Liver (tissue), 9 donors: ENCODE results near the gene FRMPD4. TPM values are rescaled to one million over a fixed set of nuclear protein-coding genes. Genes with fewer than 3 reads are reported as not detected.

Source experiments
- DNase-seq: peaks from one replicate; pipeline ENCODE4 v3.0.0-alpha.2; 2017; ENCODE audit warnings: low spot score
- H3K27ac ChIP-seq, 2 donors: one replicate each; pipeline ENCODE4 v1.7.0; 2013; ENCODE audit warnings: inconsistent platforms in 2 of 2, low read length in 2 of 2, control low read depth in 1 of 2, low read depth in 1 of 2, mild to moderate bottlenecking in 1 of 2
- H3K27me3 ChIP-seq, 4 donors: one replicate each; pipeline versions ENCODE4 v1.6.1 to v1.7.0; 2013; ENCODE audit warnings: low read length in 3 of 4, inconsistent platforms in 1 of 4, mild to moderate bottlenecking in 1 of 4, moderate library complexity in 1 of 4; ENCODE audit not compliant: control insufficient read depth in 4 of 4, insufficient read depth in 4 of 4
- H3K36me3 ChIP-seq, 4 donors: one replicate each; pipeline versions ENCODE4 v1.6.1 to v1.7.0; 2013; ENCODE audit warnings: low read length in 3 of 4, mild to moderate bottlenecking in 3 of 4, low read depth in 1 of 4, moderate library complexity in 1 of 4; ENCODE audit not compliant: control insufficient read depth in 4 of 4, insufficient read depth in 3 of 4
- H3K4me1 ChIP-seq, 4 donors: one replicate each; pipeline versions ENCODE4 v1.6.1 to v1.7.0; 2013; ENCODE audit warnings: low read length in 3 of 4, mild to moderate bottlenecking in 3 of 4, moderate library complexity in 1 of 4; ENCODE audit not compliant: control insufficient read depth in 4 of 4, insufficient read depth in 4 of 4
- H3K4me3 ChIP-seq, 3 donors: one replicate each; pipeline versions ENCODE4 v1.6.1 to v1.7.0; 2013; ENCODE audit warnings: low read length in 3 of 3, control low read depth in 1 of 3, low read depth in 1 of 3, mild to moderate bottlenecking in 1 of 3
- H3K9ac ChIP-seq, 2 donors: one replicate each; pipeline ENCODE4 v1.7.0; 2013; ENCODE audit warnings: low read length in 2 of 2, mild to moderate bottlenecking in 2 of 2, moderate library complexity in 2 of 2, control low read depth in 1 of 2, low read depth in 1 of 2
- H3K9me3 ChIP-seq, 4 donors: one replicate each; pipeline versions ENCODE4 v1.6.1 to v1.7.0; 2013; ENCODE audit warnings: low read length in 3 of 4; ENCODE audit not compliant: control insufficient read depth in 4 of 4
- EGR1 ChIP-seq, 2 donors: IDR thresholded peaks; 2 replicates each; pipeline ENCODE4 v1.6.1; 2016 to 2018; ENCODE audit warnings: antibody characterized with exemption in 2 of 2, low read depth in 2 of 2
- FOXA2 ChIP-seq: IDR thresholded peaks from 2 replicates; pipeline ENCODE4 v1.6.1; 2016; ENCODE audit warnings: antibody characterized with exemption
- GABPA ChIP-seq, 2 donors: IDR thresholded peaks in 1 of 2; conservative IDR thresholded peaks in 1 of 2; 2 replicates each; pipeline ENCODE4 v1.6.1; 2016; ENCODE audit warnings: antibody characterized with exemption in 2 of 2, mild to moderate bottlenecking in 1 of 2, moderate library complexity in 1 of 2
- HNF4A ChIP-seq, 2 donors: conservative IDR thresholded peaks; 2 replicates each; pipeline ENCODE4 v1.6.1; 2016; ENCODE audit warnings: antibody characterized with exemption in 2 of 2, mild to moderate bottlenecking in 2 of 2
- NR2F2 ChIP-seq: IDR thresholded peaks from 2 replicates; pipeline ENCODE4 v1.6.1; 2016; ENCODE audit warnings: antibody characterized with exemption
- RAD21 ChIP-seq, 2 donors: IDR thresholded peaks; 2 replicates each; pipeline ENCODE4 v1.6.1; 2016; ENCODE audit warnings: antibody characterized with exemption in 2 of 2, mild to moderate bottlenecking in 2 of 2
- RXRA ChIP-seq, 2 donors: IDR thresholded peaks; 2 replicates each; pipeline ENCODE4 v1.6.1; 2017 to 2018; ENCODE audit warnings: antibody characterized with exemption in 2 of 2, mild to moderate bottlenecking in 1 of 2
- SP1 ChIP-seq: IDR thresholded peaks from 2 replicates; pipeline ENCODE4 v1.6.1; 2018; ENCODE audit warnings: antibody characterized with exemption, mild to moderate bottlenecking
- YY1 ChIP-seq: IDR thresholded peaks from 2 replicates; pipeline ENCODE4 v1.6.1; 2016; ENCODE audit warnings: antibody characterized with exemption, mild to moderate bottlenecking
- WGBS: extraction: QIAGEN DNeasy Blood & Tissue Kit; methylation state at CpG from one replicate; pipeline ENCODE4 v1.1.7; 2013; 5-methylcytosine and 5-hydroxymethylcytosine counted together
- polyA plus RNA-seq, 2 donors: library from polyadenylated mRNA; stranded (reverse) in 1 of 2; unstranded in 1 of 2; fragments of 200-250 nt in 1 of 2; fragments of >200 nt in 1 of 2; fragmentation: Nextera tagmentation in 1 of 2; extraction: Ambion mirVana in 1 of 2; gene quantifications; one replicate each; pipeline versions ENCODE4 v1.2.1 to v1.2.3, GENCODE V29; 2013 to 2015
- total RNA-seq, 2 donors: library from RNA; depleted of rRNA; stranded (reverse); fragments of >200 nt; gene quantifications; one replicate each; pipeline ENCODE4 v1.2.3, GENCODE V29; 2014
- TF ChIP-seq, protein P1 (sequence below): IDR thresholded peaks from 2 replicates; pipeline ENCODE4 v1.6.1; 2016; ENCODE audit warnings: antibody characterized with exemption
- TF ChIP-seq, protein P2 (sequence below): IDR thresholded peaks from 2 replicates; pipeline ENCODE4 v1.6.1; 2016; ENCODE audit warnings: antibody characterized with exemption
- TF ChIP-seq, protein P3 (sequence below): IDR thresholded peaks from 2 replicates; pipeline ENCODE4 v1.6.1; 2016; ENCODE audit warnings: antibody characterized with exemption
- TF ChIP-seq, protein P4 (sequence below): fragments of 150-350 bp; IDR thresholded peaks from 2 replicates; pipeline ENCODE4 v1.5.1; 2017; ENCODE audit warnings: improper control_type of control experiment, low read depth, low read length; ENCODE audit not compliant: missing input control
- donor health status: healthy.
- donor health status: healthy.
- donor health status: healthy.
- donor health status: healthy.
- donor health status: healthy.

FRMPD4 gene
- total and polyA plus RNA-seq, 4 donors, result 0.01 to 0.08 (median 0.03) TPM; not detected in 1

DNA sequence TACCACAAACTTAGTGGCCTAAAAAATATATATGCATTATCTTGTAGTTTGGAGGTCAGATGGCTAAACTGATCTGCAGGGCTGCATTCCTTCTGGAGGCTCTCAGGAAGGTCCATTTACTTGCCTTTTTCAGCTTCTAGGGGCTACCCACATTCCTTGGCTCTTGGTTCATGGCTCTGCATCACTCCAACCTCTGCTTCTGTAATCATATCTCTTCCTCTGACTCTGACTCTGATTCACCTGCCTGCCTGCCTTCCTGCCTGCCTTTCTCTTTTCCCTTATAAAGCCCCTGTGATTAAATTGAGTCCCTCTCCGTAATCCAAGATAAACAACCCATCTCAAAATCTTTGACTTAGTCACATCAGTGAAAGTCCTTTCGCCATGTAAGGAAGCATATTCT, 25.0 kb upstream of the FRMPD4 start:
- Histone ChIP-seq H3K4me3 (no peak overlapping the region), H3K4me1 (no peaks in the 10 kb centered on the region), H3K9ac (no peak overlapping the region), H3K27ac (no peak overlapping the region), H3K36me3 (no peaks in the 10 kb centered on the region), H3K27me3 (no peaks in the 10 kb centered on the region), H3K9me3 (no peaks in the 10 kb centered on the region)
- TF ChIP-seq RXRA (IDR thresholded peaks at IDR 0.05), result no peak
- TF ChIP-seq, protein P1, sequence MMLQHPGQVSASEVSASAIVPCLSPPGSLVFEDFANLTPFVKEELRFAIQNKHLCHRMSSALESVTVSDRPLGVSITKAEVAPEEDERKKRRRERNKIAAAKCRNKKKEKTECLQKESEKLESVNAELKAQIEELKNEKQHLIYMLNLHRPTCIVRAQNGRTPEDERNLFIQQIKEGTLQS, result no peak
- no peak for TF ChIP-seq RAD21 (IDR thresholded peaks at IDR 0.05)
- 71% methylated on average over 2 of the region's 2 CpGs for WGBS
- no peak for DNase-seq

DNA sequence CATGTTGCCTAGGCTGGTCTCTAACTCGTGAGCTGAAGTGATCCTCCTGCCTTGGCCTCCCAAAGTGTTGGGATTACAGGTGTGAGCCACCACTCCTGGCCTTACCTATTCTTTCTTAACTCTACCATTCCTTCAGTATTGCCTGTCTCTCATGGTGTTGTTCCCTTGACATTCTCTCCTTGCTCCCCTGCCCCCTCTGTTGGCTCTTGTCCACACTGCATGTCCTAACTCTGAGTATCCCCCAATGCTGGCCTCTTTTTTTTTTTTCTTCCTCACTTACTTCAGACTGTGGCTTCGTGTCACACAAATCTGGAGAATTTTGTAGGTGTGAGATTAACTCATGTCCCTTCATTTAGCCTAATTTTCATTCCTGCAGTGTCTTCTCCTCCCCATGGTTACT, 22.9 kb upstream of the FRMPD4 start:
- no peaks in the 10 kb centered on the region for H3K9me3 ChIP-seq
- no peak overlapping the region for H3K4me3 ChIP-seq
- TF ChIP-seq FOXA2 (no peak), NR2F2 (no peak), HNF4A (conservative IDR thresholded peaks at IDR 0.05) (no peak), GABPA (IDR thresholded peaks at IDR 0.05 in 1 of 2, conservative IDR thresholded peaks at IDR 0.05 in 1 of 2) (no peak), EGR1 (IDR thresholded peaks at IDR 0.05; ENCODE audit: low read depth in 2 of 2) (no peak), YY1 (no peak), RAD21 (IDR thresholded peaks at IDR 0.05) (no peak)
- TF ChIP-seq, protein P2, sequence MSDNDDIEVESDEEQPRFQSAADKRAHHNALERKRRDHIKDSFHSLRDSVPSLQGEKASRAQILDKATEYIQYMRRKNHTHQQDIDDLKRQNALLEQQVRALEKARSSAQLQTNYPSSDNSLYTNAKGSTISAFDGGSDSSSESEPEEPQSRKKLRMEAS, result no peak
- TF ChIP-seq, protein P3, sequence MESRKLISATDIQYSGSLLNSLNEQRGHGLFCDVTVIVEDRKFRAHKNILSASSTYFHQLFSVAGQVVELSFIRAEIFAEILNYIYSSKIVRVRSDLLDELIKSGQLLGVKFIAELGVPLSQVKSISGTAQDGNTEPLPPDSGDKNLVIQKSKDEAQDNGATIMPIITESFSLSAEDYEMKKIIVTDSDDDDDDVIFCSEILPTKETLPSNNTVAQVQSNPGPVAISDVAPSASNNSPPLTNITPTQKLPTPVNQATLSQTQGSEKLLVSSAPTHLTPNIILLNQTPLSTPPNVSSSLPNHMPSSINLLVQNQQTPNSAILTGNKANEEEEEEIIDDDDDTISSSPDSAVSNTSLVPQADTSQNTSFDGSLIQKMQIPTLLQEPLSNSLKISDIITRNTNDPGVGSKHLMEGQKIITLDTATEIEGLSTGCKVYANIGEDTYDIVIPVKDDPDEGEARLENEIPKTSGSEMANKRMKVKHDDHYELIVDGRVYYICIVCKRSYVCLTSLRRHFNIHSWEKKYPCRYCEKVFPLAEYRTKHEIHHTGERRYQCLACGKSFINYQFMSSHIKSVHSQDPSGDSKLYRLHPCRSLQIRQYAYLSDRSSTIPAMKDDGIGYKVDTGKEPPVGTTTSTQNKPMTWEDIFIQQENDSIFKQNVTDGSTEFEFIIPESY, result no peak
- TF ChIP-seq, protein P4, sequence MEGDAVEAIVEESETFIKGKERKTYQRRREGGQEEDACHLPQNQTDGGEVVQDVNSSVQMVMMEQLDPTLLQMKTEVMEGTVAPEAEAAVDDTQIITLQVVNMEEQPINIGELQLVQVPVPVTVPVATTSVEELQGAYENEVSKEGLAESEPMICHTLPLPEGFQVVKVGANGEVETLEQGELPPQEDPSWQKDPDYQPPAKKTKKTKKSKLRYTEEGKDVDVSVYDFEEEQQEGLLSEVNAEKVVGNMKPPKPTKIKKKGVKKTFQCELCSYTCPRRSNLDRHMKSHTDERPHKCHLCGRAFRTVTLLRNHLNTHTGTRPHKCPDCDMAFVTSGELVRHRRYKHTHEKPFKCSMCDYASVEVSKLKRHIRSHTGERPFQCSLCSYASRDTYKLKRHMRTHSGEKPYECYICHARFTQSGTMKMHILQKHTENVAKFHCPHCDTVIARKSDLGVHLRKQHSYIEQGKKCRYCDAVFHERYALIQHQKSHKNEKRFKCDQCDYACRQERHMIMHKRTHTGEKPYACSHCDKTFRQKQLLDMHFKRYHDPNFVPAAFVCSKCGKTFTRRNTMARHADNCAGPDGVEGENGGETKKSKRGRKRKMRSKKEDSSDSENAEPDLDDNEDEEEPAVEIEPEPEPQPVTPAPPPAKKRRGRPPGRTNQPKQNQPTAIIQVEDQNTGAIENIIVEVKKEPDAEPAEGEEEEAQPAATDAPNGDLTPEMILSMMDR, result no peak
- no peak for DNase-seq
- no peaks in the 10 kb centered on the region for H3K36me3 ChIP-seq
- H3K9ac ChIP-seq, result no peak overlapping the region
- H3K27me3 ChIP-seq, result no peaks in the 10 kb centered on the region
- H3K4me1 ChIP-seq, result no peaks in the 10 kb centered on the region
- 29% methylated on average over 2 of the region's 2 CpGs for WGBS
- H3K27ac ChIP-seq, result no peak overlapping the region

DNA sequence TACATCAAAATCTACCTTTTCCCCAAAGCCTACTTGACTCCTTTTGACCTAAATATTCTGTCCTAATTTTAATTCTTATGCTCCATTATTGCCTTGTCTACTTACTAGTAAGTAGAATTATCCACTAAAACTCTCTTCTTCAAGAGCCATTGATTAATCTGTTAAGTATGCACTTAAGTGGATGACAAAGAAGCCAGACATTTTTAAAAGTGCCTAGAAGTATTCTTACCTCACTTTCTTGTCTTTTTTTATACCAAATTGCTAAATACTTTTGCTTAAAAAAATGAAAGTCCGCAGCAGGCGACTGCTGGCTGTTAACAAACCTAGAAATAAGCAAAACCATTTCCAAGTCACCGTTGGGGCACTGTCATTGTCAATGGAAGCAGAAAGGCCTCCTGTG, 20.1 kb upstream of the FRMPD4 start:
- TF ChIP-seq, protein P1, result no peak
- TF ChIP-seq NR2F2 (no peak), FOXA2 (no peak), EGR1 (IDR thresholded peaks at IDR 0.05; ENCODE audit: low read depth in 2 of 2) (no peak), SP1 (no peak), RAD21 (IDR thresholded peaks at IDR 0.05) (no peak), YY1 (no peak), RXRA (IDR thresholded peaks at IDR 0.05) (no peak)
- TF ChIP-seq, protein P4, result no peak
- TF ChIP-seq, protein P2, result no peak
- WGBS, result 68% methylated on average over 3 of the region's 3 CpGs
- H3K4me1 ChIP-seq, result no peaks in the 10 kb centered on the region
- no peaks in the 10 kb centered on the region for H3K36me3 ChIP-seq
- H3K9me3 ChIP-seq, result no peaks in the 10 kb centered on the region
- H3K27ac ChIP-seq, result no peak overlapping the region
- H3K27me3 ChIP-seq, result no peaks in the 10 kb centered on the region
- no peak for DNase-seq
- H3K9ac ChIP-seq, result no peak overlapping the region
- no peak overlapping the region for H3K4me3 ChIP-seq
